HepG2 (cell line): ENCODE measurements around the gene ENGASE. TPM values are rescaled to one million over a fixed set of nuclear protein-coding genes. Genes with fewer than 3 reads are reported as not detected.

ENCODE experiments used
- ATAC-seq: fragments of 200-7000 bp; cut with Tn5 transposase; 3 replicates; pipeline ENCODE4 v1.9.1; 2020; ENCODE audit warnings: mild to moderate bottlenecking, moderate library complexity
- BruUV-seq: library from RNA; stranded (reverse); fragments of 400-500 nt; replicated peaks from 2 replicates; lab custom pipeline; 2021; lab: Mats Ljungman, UMichigan
- CTCF ChIA-PET: fragments of 300-600 bp; formaldehyde crosslinking; extraction: SDS; loops from one replicate; lab custom pipeline; 2021; ENCODE audit warnings: low total read pairs, inconsistent platforms, low intra/inter-chr PET ratio; lab: Yijun Ruan, JAX
- POLR2A ChIA-PET: fragments of 350-600 bp; sonication (Branson Sonifier 250); formaldehyde crosslinking; loops from one replicate; lab custom pipeline; 2020; ENCODE audit warnings: antibody characterized with exemption, inconsistent platforms; lab: Yijun Ruan, JAX
- DNase-seq: peaks from one replicate; pipeline ENCODE4 v3.0.0-alpha.2; 2015; ENCODE audit warnings: low spot score
- FAIRE-seq: peaks from 3 replicates; lab custom pipeline; 2011; peaks lifted over from hg19 to GRCh38; lab: Jason Lieb, UNC
- H2AFZ ChIP-seq: one replicate; pipeline ENCODE4 v1.6.1; 2011; ENCODE audit warnings: low read length, inconsistent platforms
- H3K27ac ChIP-seq: fragments of 300-600 bp; 3 replicates; pipeline ENCODE4 v1.8.0; 2011; ENCODE audit warnings: mixed run types, mild to moderate bottlenecking, mixed read lengths, low read length, inconsistent platforms; ENCODE audit not compliant: insufficient read depth; ENCODE audit errors: extremely low read length
- H3K27me3 ChIP-seq, 2 experiments: fragments of 200-600 bp in 1 of 2; 2 replicates in 1 of 2; 3 replicates in 1 of 2; pipeline versions ENCODE4 v1.6.0 to v1.8.0; 2011; ENCODE audit warnings: low read length in 2 of 2, mild to moderate bottlenecking in 2 of 2, moderate library complexity in 2 of 2, inconsistent platforms in 1 of 2; ENCODE audit not compliant: insufficient read depth in 2 of 2, control insufficient read depth in 1 of 2
- H3K36me3 ChIP-seq, 2 experiments: fragments of 200-600 bp in 1 of 2; replicated peaks in 1 of 2; 2 replicates in 1 of 2; 3 replicates in 1 of 2; pipeline versions ENCODE4 v1.5.1 to v1.8.0; 2011; ENCODE audit warnings: low read length in 2 of 2, inconsistent platforms in 1 of 2; ENCODE audit not compliant: insufficient read depth in 2 of 2, control insufficient read depth in 1 of 2
- H3K4me1 ChIP-seq: 2 replicates; pipeline ENCODE4 v1.5.1; 2012; ENCODE audit warnings: low read length, inconsistent platforms; ENCODE audit not compliant: insufficient read depth
- H3K4me2 ChIP-seq: 2 replicates; pipeline ENCODE4 v1.6.0; 2011; ENCODE audit warnings: low read depth, low read length, inconsistent platforms
- H3K4me3 ChIP-seq, 3 experiments: fragments of 200-600 bp in 1 of 3; sonication (generic), shearing (Covaris generic) in 1 of 3; replicated peaks in 1 of 3; 2 replicates each; pipeline ENCODE4 v1.5.1; 2011 to 2016; ENCODE audit warnings: low read length in 3 of 3, inconsistent platforms in 2 of 3, low read depth in 2 of 3, mild to moderate bottlenecking in 2 of 3, control low read depth in 1 of 3, mixed read lengths in 1 of 3; ENCODE audit not compliant: insufficient read depth in 1 of 3
- H3K79me2 ChIP-seq: one replicate; pipeline ENCODE4 v1.6.1; 2011; ENCODE audit warnings: low read length, inconsistent platforms; ENCODE audit not compliant: insufficient read depth
- H3K9ac ChIP-seq: 2 replicates; pipeline ENCODE4 v1.6.0; 2011; ENCODE audit warnings: mild to moderate bottlenecking, low read depth, low read length, inconsistent platforms; ENCODE audit not compliant: insufficient read depth
- H3K9me3 ChIP-seq: 2 replicates; pipeline ENCODE4 v1.5.1; 2012; ENCODE audit warnings: mild to moderate bottlenecking, low read length
- H4K20me1 ChIP-seq: 2 replicates; pipeline ENCODE4 v1.6.0; 2011; ENCODE audit warnings: inconsistent platforms, mild to moderate bottlenecking, low read length, moderate library complexity; ENCODE audit not compliant: insufficient read depth
- ADNP ChIP-seq: sonication (generic); formaldehyde crosslinking; IDR thresholded peaks from 2 replicates; pipeline ENCODE4 v1.4.0; 2020; ENCODE audit warnings: missing genetic modification reagents
- ARNT ChIP-seq: fragments of 450-650 bp; IDR thresholded peaks from 2 replicates; pipeline ENCODE4 v1.6.1; 2017
- ATF7-NPFF ChIP-seq: sonication (generic); formaldehyde crosslinking; IDR thresholded peaks from 2 replicates; pipeline ENCODE4 v1.8.1; 2023; ENCODE audit warnings: mild to moderate bottlenecking, low read depth, missing genetic modification reagents, moderate library complexity
- HHEX ChIP-seq: IDR thresholded peaks from 2 replicates; pipeline ENCODE4 v1.6.1; 2016; ENCODE audit warnings: control low read depth
- NFIB ChIP-seq: sonication (generic); formaldehyde crosslinking; IDR thresholded peaks from 2 replicates; pipeline ENCODE4 v1.9.0; 2021; ENCODE audit warnings: missing genetic modification reagents, mild to moderate bottlenecking, borderline replicate concordance
- NFIC ChIP-seq: IDR thresholded peaks from 2 replicates; pipeline ENCODE4 v1.6.1; 2012; ENCODE audit warnings: mild to moderate bottlenecking, low read length, inconsistent platforms
- PHB2 ChIP-seq: fragments of 450-650 bp; IDR thresholded peaks from 2 replicates; pipeline ENCODE4 v1.6.1; 2018; ENCODE audit not compliant: partially characterized antibody
- RBM39 ChIP-seq: fragments of 200-400 bp; formaldehyde crosslinking; IDR thresholded peaks from one replicate; pipeline ENCODE4 v1.6.1; 2018; ENCODE audit warnings: antibody characterized with exemption, mild to moderate bottlenecking, low read depth, low read length; ENCODE audit not compliant: poor library complexity, severe bottlenecking
- SMARCE1 ChIP-seq: fragments of 450-650 bp; IDR thresholded peaks from 2 replicates; pipeline ENCODE4 v1.6.1; 2017; ENCODE audit warnings: borderline replicate concordance
- THAP11 ChIP-seq: IDR thresholded peaks from 2 replicates; pipeline ENCODE4 v1.6.1; 2016; ENCODE audit warnings: missing biosample characterization, missing genetic modification reagents
- ZBTB33 ChIP-seq: sonication (generic); formaldehyde crosslinking; IDR thresholded peaks from 2 replicates; pipeline ENCODE4 v1.4.0; 2020; ENCODE audit warnings: missing genetic modification reagents
- ZFYVE20 ChIP-seq: sonication (generic); formaldehyde crosslinking; IDR thresholded peaks from 2 replicates; pipeline ENCODE4 v1.8.0; 2023; ENCODE audit warnings: low read depth, mild to moderate bottlenecking, moderate library complexity, missing genetic modification reagents, borderline replicate concordance
- ZNF83 ChIP-seq: sonication (generic); formaldehyde crosslinking; IDR thresholded peaks from 2 replicates; pipeline ENCODE4 v1.4.0; 2020; ENCODE audit warnings: missing genetic modification reagents, mild to moderate bottlenecking, borderline replicate concordance
- WGBS: methylation state at CpG from one replicate; pipeline ENCODE4 v1.1.6; 2017; ENCODE audit warnings: low lambda C conversion rate; 5-methylcytosine and 5-hydroxymethylcytosine counted together
- in situ Hi-C: cut with HindIII; loops from 2 replicates; pipeline ENCODE4 v1.10.0; 2017; ENCODE audit warnings: low pct_unique_long_range_greater_than_20kb; ENCODE audit not compliant: extremely low pct_ligation_motif_present
- intact Hi-C: fragments of 100-400 bp; cut with micrococcal nuclease; formaldehyde crosslinking; loops from one replicate; pipeline ENCODE4 v1.10.0; 2022; ENCODE audit not compliant: unreplicated experiment
- polyA plus RNA-seq, 8 experiments: library from polyadenylated mRNA; depleted of rRNA in 3 of 8; stranded (reverse) in 7 of 8; unstranded in 1 of 8; fragments of >200 nt; fragmentation: Illumina TruSeq in 4 of 8; extraction: Trizol in 4 of 8; gene quantifications; 2 replicates each; pipeline versions ENCODE4 v1.2.1 to v1.2.3, GENCODE V29; 2011 to 2016; ENCODE audit warnings: low read depth in 4 of 8, missing spikeins in 1 of 8, mixed read lengths in 1 of 8; ENCODE audit not compliant: insufficient read depth in 1 of 8
- total RNA-seq, 5 experiments: library from RNA; depleted of rRNA; stranded (reverse); fragments of >200 nt; fragmentation: Illumina TruSeq; extraction: Trizol; gene quantifications; 2 replicates each; pipeline ENCODE4 v1.2.3, GENCODE V29; 2016; ENCODE audit warnings: low read depth in 1 of 5
- TF ChIP-seq, protein P1 (sequence below): sonication (generic); formaldehyde crosslinking; IDR thresholded peaks from 2 replicates; pipeline ENCODE4 v1.4.0; 2020; ENCODE audit warnings: missing genetic modification reagents
- TF ChIP-seq, protein P2 (sequence below): sonication (generic); formaldehyde crosslinking; IDR thresholded peaks from 2 replicates; pipeline ENCODE4 v1.8.1; 2023; ENCODE audit warnings: mild to moderate bottlenecking, missing genetic modification reagents
- TF ChIP-seq, protein P3 (sequence below): sonication (generic); formaldehyde crosslinking; conservative IDR thresholded peaks from 2 replicates; pipeline ENCODE4 v1.5.0; 2020; ENCODE audit warnings: missing genetic modification reagents

ENGASE gene
- total and polyA plus RNA-seq, 2 of the 13 experiments (the other 11 are each of a cell fraction or from before 2014, with no cell fraction given) = 10.6 to 18.1 TPM

GRCh38 chr17:79116575-79117368, 42.1 kb downstream of the ENGASE start:
- Histone ChIP-seq H3K9me3 (no peaks in the 10 kb centered on the region), H3K4me1 (no peaks in the 10 kb centered on the region), H3K36me3 (no peaks in the 10 kb centered on the region), H4K20me1 (no peaks in the 10 kb centered on the region; the same call in 1 of the 2 replicates), H3K27ac (no peak overlapping the region), H3K4me3 (no peak overlapping the region), H3K4me2 (no peak overlapping the region), H3K27me3 (peaks cover 42 to 84% of the 10 kb centered on the region in 2 experiments), H3K79me2 (no peaks in the 10 kb centered on the region), H2AFZ (no peak overlapping the region), H3K9ac (no peak overlapping the region)
- intact Hi-C loops (no loop called here), in situ Hi-C loops (no loop called here)
- no TSS peak for BruUV-seq
- ATAC-seq (peak; percentile 64), DNase-seq (no peak), FAIRE-seq (no peak)
- WGBS = 33% methylated on average over 16 of the region's 19 CpGs
- ChIA-PET CTCF (no interaction called here), POLR2A (no interaction called here)
- TF ChIP-seq NFIB (CRISPR knock-in tag) (no peak), NFIC (no peak), ATF7-NPFF (no peak), ADNP (CRISPR knock-in tag) (no peak), RBM39 (no peak), THAP11 (CRISPR knock-in tag) (no peak), HHEX (CRISPR knock-in tag) (no peak), SMARCE1 (no peak), PHB2 (no peak), ZFYVE20 (CRISPR knock-in tag) (no peak), ARNT (no peak), ZNF83 (CRISPR knock-in tag) (no peak), ZBTB33 (CRISPR knock-in tag) (no peak)
- TF ChIP-seq, protein P1, sequence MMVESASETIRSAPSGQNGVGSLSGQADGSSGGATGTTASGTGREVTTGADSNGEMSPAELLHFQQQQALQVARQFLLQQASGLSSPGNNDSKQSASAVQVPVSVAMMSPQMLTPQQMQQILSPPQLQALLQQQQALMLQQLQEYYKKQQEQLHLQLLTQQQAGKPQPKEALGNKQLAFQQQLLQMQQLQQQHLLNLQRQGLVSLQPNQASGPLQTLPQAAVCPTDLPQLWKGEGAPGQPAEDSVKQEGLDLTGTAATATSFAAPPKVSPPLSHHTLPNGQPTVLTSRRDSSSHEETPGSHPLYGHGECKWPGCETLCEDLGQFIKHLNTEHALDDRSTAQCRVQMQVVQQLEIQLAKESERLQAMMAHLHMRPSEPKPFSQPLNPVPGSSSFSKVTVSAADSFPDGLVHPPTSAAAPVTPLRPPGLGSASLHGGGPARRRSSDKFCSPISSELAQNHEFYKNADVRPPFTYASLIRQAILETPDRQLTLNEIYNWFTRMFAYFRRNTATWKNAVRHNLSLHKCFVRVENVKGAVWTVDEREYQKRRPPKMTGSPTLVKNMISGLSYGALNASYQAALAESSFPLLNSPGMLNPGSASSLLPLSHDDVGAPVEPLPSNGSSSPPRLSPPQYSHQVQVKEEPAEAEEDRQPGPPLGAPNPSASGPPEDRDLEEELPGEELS (CRISPR knock-in tag) = no peak
- TF ChIP-seq, protein P2, sequence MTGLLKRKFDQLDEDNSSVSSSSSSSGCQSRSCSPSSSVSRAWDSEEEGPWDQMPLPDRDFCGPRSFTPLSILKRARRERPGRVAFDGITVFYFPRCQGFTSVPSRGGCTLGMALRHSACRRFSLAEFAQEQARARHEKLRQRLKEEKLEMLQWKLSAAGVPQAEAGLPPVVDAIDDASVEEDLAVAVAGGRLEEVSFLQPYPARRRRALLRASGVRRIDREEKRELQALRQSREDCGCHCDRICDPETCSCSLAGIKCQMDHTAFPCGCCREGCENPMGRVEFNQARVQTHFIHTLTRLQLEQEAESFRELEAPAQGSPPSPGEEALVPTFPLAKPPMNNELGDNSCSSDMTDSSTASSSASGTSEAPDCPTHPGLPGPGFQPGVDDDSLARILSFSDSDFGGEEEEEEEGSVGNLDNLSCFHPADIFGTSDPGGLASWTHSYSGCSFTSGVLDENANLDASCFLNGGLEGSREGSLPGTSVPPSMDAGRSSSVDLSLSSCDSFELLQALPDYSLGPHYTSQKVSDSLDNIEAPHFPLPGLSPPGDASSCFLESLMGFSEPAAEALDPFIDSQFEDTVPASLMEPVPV (CRISPR knock-in tag) = no peak
- TF ChIP-seq, protein P3, sequence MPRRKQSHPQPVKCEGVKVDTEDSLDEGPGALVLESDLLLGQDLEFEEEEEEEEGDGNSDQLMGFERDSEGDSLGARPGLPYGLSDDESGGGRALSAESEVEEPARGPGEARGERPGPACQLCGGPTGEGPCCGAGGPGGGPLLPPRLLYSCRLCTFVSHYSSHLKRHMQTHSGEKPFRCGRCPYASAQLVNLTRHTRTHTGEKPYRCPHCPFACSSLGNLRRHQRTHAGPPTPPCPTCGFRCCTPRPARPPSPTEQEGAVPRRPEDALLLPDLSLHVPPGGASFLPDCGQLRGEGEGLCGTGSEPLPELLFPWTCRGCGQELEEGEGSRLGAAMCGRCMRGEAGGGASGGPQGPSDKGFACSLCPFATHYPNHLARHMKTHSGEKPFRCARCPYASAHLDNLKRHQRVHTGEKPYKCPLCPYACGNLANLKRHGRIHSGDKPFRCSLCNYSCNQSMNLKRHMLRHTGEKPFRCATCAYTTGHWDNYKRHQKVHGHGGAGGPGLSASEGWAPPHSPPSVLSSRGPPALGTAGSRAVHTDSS (CRISPR knock-in tag) = no peak
